A549 treated with RU486 at 1 μM for 4 hours (cell line): Measurements from ENCODE around the gene IL36RN. TPM values are rescaled to one million over a fixed set of nuclear protein-coding genes. Genes with fewer than 3 reads are reported as not detected.

Experiments
- total RNA-seq: library from RNA; stranded (reverse); fragments of 200-300 nt; extraction: Qiagen RNA extraction; gene quantifications from 5 replicates; pipeline ENCODE4 v1.2.3, GENCODE V29; 2022; ENCODE audit warnings: low read depth

Gene IL36RN
- 0.06 to 0.59 TPM (median 0.08 TPM) in 4 of 5 replicates, not detected in the other for total RNA-seq

GRCh38 chr2:113058998-113059960, at the start of gene IL36RN:
TSS of gene IL36RN (plus strand) at chr2:113059198. CDS start at chr2:113059439, 241 bp downstream.

GRCh38 chr2:113052396-113052917, 6.5 kb upstream of the IL36RN start, which contains the start of gene IL36B:
TSS of gene IL36B (minus strand) at chr2:113052867.

GRCh38 chr2:113067681-113068080, 8.7 kb downstream of the IL36RN start, which contains the start of gene IL1F10:
TSS of gene IL1F10 (plus strand) at chr2:113067970. CDS start at chr2:113072739, 4,769 bp downstream.

Other genes with a start within 250 kb of the IL36RN start
- gene IL1B, start 222.4 kb upstream of the IL36RN start, total RNA-seq = 0.34 to 0.58 TPM (median 0.41 TPM) in 4 of 5 replicates, not detected in the other
- gene IL37, start 148.0 kb upstream of the IL36RN start, total RNA-seq = not detected in 5 replicates
- gene IL36G, start 81.2 kb upstream of the IL36RN start, total RNA-seq = not detected in 5 replicates
- gene IL36A, start 53.7 kb upstream of the IL36RN start, total RNA-seq = not detected in 5 replicates
- not detected in 5 replicates for gene IL36B, start 6.3 kb upstream of the IL36RN start, total RNA-seq
- gene IL1F10, start 8.8 kb downstream of the IL36RN start, total RNA-seq = not detected in 5 replicates
- gene IL1RN, start 68.4 kb downstream of the IL36RN start, total RNA-seq = 0.14 to 0.42 TPM (median 0.25 TPM) in 4 of 5 replicates, not detected in the other
- 8.2 to 12.1 TPM (median 10.6 TPM) in 5 replicates for gene PSD4, start 114.8 kb downstream of the IL36RN start, total RNA-seq
- gene PAX8, start 219.7 kb downstream of the IL36RN start, total RNA-seq = 0.54 to 1.2 TPM (median 1.1 TPM) in 5 replicates